Type B pancreatic cell (in vitro differentiated cells): ENCODE results near the gene MYDGF. TPM values are rescaled to one million over a fixed set of nuclear protein-coding genes. Genes with fewer than 3 reads are reported as not detected.

Experiments
- DNase-seq: peaks from one replicate; pipeline ENCODE4 v3.0.0; 2021; ENCODE audit warnings: mixed read lengths; ENCODE audit not compliant: unreplicated experiment; ENCODE audit errors: extremely low spot score
- H3K27ac Mint-ChIP-seq: 2 replicates; pipeline ENCODE4 v1.8.0; 2021; ENCODE audit warnings: mild to moderate bottlenecking, mixed read lengths
- H3K27me3 Mint-ChIP-seq: 2 replicates; pipeline ENCODE4 v1.8.0; 2021; ENCODE audit warnings: mixed read lengths
- H3K36me3 Mint-ChIP-seq: 2 replicates; pipeline ENCODE4 v1.8.0; 2021; ENCODE audit warnings: mixed read lengths
- H3K4me1 Mint-ChIP-seq: one replicate; pipeline ENCODE4 v1.8.0; 2021; ENCODE audit warnings: mixed read lengths; ENCODE audit not compliant: unreplicated experiment
- H3K4me3 Mint-ChIP-seq: 2 replicates; pipeline ENCODE4 v1.8.0; 2021; ENCODE audit warnings: mild to moderate bottlenecking, mixed read lengths
- H3K9me3 Mint-ChIP-seq: 2 replicates; pipeline ENCODE4 v1.8.0; 2021; ENCODE audit warnings: mixed read lengths
- CTCF ChIP-seq: fragments of 200-600 bp; sonication (generic); conservative IDR thresholded peaks from 2 replicates; pipeline ENCODE4 v1.5.0; 2021; ENCODE audit warnings: antibody characterized with exemption, mild to moderate bottlenecking
- total RNA-seq: library from RNA; stranded (reverse); gene quantifications from 2 replicates; pipeline ENCODE4 v1.2.1, GENCODE V29; 2021; ENCODE audit warnings: low replicate concordance

Gene MYDGF
- total RNA-seq, 1 donor from 2014 or later = 57.5 TPM

- Mint-ChIP-seq H3K27ac (peak overlapping the region; percentile 80), H3K4me3 (peak overlapping the region; percentile 74), H3K36me3 (no peaks in the 10 kb centered on the region), H3K4me1 (peaks cover 6% of the 10 kb centered on the region), H3K27me3 (peaks cover 5% of the 10 kb centered on the region), H3K9me3 (no peaks in the 10 kb centered on the region)
- TF ChIP-seq CTCF = peak; percentile 84
- no peak for DNase-seq
Observed at GRCh38 chr19:4633140-4633967, 36.8 kb downstream of the MYDGF start.

- Mint-ChIP-seq H3K36me3 (no peaks in the 10 kb centered on the region), H3K27ac (no peak overlapping the region), H3K4me1 (peaks cover 10% of the 10 kb centered on the region), H3K27me3 (no peaks in the 10 kb centered on the region), H3K4me3 (no peak overlapping the region), H3K9me3 (no peaks in the 10 kb centered on the region)
- no peak for DNase-seq
- TF ChIP-seq CTCF = peak; percentile 44
Observed at GRCh38 chr19:4624733-4625362, 45.3 kb downstream of the MYDGF start.

GRCh38 chr19:4624301-4624700 lies 45.8 kb downstream of the MYDGF start:
- no peak for DNase-seq
- TF ChIP-seq CTCF = no peak
- Mint-ChIP-seq H3K4me1 (peaks cover 10% of the 10 kb centered on the region), H3K36me3 (no peaks in the 10 kb centered on the region), H3K27ac (peak overlapping the region; percentile 51), H3K9me3 (no peaks in the 10 kb centered on the region), H3K27me3 (no peaks in the 10 kb centered on the region), H3K4me3 (peak overlapping the region; percentile 61)

- Mint-ChIP-seq H3K9me3 (no peaks in the 10 kb centered on the region), H3K27ac (no peak overlapping the region), H3K4me1 (peaks cover 10% of the 10 kb centered on the region), H3K36me3 (no peaks in the 10 kb centered on the region), H3K4me3 (no peak overlapping the region), H3K27me3 (peaks cover 3% of the 10 kb centered on the region)
- no peak for DNase-seq
- peak; percentile 29 for TF ChIP-seq CTCF
Observed at GRCh38 chr19:4622695-4623421, 47.3 kb downstream of the MYDGF start.

GRCh38 chr19:4620675-4621074 lies 49.5 kb downstream of the MYDGF start:
- no peak for TF ChIP-seq CTCF
- Mint-ChIP-seq H3K36me3 (no peaks in the 10 kb centered on the region), H3K4me3 (no peak overlapping the region), H3K4me1 (peaks cover 10% of the 10 kb centered on the region), H3K27me3 (peaks cover 5% of the 10 kb centered on the region), H3K9me3 (no peaks in the 10 kb centered on the region), H3K27ac (no peak overlapping the region)
- no peak for DNase-seq
